ENCODE measurements around the gene GPR84.
"Not testable (repeated sequence)": the region's sequence is repeated elsewhere in the genome, so short reads cannot be mapped to it uniquely, and the experiment has no call there.

DNA sequence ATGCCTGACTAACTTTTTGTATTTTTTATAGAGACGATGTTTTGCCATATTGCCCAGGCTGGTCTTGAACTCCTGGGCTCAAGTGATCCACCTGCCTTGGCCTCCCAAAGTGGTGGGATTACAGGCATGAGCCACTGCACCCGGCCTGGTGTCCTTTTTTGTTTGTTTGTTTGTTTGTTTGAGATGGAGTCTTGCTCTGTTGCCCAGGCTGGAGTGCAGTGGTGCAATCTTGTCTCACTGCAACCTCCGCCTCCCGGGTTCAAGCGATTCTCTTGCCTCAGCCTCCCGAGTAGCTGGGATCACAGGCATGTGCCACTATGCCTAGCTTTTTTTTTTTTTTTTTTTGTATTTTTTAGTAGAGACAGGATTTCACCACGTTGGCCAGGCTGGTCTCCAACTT lies 10.0 kb downstream of the GPR84 start:
- TF ChIP-seq POLR2AphosphoS5 (IDR thresholded peaks at IDR 0.05; ENCODE audit: low read depth, low read length); SMC3 (IDR thresholded peaks at IDR 0.05; ENCODE audit: low read depth, low read length); TCF12 (IDR thresholded peaks at IDR 0.05); TAF1 (IDR thresholded peaks at IDR 0.05; ENCODE audit: borderline replicate concordance, low read depth, low read length); REST (IDR thresholded peaks at IDR 0.05; ENCODE audit: low read depth, low read length); RAD21 (IDR thresholded peaks at IDR 0.05; ENCODE audit: low read length); MXI1 (IDR thresholded peaks at IDR 0.05; ENCODE audit: low read depth, low read length); FOXJ3 (CRISPR knock-in tag; IDR thresholded peaks at IDR 0.05); GATA2 (CRISPR knock-in tag; IDR thresholded peaks at IDR 0.05); EP300 (IDR thresholded peaks at IDR 0.05; ENCODE audit: borderline replicate concordance in 1 of 2, low read depth in 1 of 2, low read length in 1 of 2); YY1 (IDR thresholded peaks at IDR 0.05; ENCODE audit: low read depth); PBX3 (IDR thresholded peaks at IDR 0.05): not testable (repeated sequence)
- TF ChIP-seq, protein P1, sequence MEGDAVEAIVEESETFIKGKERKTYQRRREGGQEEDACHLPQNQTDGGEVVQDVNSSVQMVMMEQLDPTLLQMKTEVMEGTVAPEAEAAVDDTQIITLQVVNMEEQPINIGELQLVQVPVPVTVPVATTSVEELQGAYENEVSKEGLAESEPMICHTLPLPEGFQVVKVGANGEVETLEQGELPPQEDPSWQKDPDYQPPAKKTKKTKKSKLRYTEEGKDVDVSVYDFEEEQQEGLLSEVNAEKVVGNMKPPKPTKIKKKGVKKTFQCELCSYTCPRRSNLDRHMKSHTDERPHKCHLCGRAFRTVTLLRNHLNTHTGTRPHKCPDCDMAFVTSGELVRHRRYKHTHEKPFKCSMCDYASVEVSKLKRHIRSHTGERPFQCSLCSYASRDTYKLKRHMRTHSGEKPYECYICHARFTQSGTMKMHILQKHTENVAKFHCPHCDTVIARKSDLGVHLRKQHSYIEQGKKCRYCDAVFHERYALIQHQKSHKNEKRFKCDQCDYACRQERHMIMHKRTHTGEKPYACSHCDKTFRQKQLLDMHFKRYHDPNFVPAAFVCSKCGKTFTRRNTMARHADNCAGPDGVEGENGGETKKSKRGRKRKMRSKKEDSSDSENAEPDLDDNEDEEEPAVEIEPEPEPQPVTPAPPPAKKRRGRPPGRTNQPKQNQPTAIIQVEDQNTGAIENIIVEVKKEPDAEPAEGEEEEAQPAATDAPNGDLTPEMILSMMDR (IDR thresholded peaks at IDR 0.05), result not testable (repeated sequence)
- TF ChIP-seq, protein P2, sequence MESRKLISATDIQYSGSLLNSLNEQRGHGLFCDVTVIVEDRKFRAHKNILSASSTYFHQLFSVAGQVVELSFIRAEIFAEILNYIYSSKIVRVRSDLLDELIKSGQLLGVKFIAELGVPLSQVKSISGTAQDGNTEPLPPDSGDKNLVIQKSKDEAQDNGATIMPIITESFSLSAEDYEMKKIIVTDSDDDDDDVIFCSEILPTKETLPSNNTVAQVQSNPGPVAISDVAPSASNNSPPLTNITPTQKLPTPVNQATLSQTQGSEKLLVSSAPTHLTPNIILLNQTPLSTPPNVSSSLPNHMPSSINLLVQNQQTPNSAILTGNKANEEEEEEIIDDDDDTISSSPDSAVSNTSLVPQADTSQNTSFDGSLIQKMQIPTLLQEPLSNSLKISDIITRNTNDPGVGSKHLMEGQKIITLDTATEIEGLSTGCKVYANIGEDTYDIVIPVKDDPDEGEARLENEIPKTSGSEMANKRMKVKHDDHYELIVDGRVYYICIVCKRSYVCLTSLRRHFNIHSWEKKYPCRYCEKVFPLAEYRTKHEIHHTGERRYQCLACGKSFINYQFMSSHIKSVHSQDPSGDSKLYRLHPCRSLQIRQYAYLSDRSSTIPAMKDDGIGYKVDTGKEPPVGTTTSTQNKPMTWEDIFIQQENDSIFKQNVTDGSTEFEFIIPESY (IDR thresholded peaks at IDR 0.05; ENCODE audit: borderline replicate concordance, low read depth), result not testable (repeated sequence)
